GM18498 (cell line): ENCODE measurements around the gene FGD4.

Source experiments
- ATAC-seq: cut with Tn5 transposase; IDR thresholded peaks from one replicate; pipeline ENCODE4 v1.9.1; 2021; ENCODE audit warnings: mild to moderate bottlenecking, moderate library complexity; ENCODE audit not compliant: unreplicated experiment

The FGD4 gene

DNA sequence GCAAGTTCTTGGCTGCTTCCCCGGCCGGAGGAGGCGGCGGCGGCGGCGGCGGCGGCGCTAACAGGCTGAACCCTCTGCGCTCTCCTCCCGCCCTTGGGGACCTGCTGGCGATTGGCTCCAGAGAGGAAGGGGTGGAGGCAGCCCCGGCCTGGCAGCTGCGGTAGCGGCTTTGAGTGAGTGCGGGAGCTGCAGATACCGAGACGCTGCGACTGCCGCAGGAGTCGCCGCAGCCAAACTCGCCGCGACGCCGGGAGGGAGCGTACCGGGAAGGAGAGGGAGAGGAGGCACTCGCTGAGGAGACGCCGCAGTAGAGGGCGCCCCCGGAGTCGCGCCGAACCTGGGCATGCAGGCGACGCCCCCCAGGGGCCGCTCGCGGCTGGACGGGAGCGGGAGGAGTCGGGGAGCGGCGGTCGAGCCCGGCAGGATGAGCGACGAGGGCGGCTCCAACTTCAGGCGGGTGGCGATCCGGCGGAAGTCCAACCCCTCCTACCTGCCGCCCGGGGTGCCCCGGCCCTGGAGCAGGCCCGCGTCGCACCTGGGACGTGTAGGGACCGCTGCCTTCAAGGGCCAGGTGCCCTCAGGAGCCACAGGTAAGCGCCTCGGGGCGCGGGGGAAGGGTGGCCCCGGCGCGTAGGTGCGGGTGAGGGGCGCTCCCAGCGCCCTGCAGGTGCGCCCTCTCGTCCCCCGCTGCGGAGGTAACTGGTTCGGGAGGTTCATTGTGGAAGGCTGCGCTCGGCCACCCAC lies at the start of gene FGD4:
Gene FGD4, plus strand, starts transcription at position 189 of the 744 bp plus-strand sequence.
- peak; percentile 90 for ATAC-seq

DNA sequence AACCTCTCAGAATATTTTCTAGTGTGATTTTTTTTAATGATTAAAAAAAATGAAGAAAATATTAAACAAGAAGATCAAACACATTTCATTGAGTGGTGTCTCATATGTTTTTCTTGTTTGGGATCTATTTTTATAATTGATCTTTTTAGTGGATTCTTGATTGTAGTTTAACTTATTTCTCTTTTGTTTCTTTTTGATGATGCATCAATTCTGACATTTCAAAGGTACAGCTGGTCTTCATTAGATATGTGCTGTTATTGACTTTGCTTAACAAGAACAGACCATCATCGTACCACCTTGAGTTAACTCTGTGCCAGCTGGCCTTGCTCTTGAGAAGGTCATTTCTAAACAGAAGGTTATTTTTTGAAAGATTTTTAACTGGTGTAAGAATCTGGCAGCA lies 45.8 kb upstream of the FGD4 start:
- no peak for ATAC-seq

DNA sequence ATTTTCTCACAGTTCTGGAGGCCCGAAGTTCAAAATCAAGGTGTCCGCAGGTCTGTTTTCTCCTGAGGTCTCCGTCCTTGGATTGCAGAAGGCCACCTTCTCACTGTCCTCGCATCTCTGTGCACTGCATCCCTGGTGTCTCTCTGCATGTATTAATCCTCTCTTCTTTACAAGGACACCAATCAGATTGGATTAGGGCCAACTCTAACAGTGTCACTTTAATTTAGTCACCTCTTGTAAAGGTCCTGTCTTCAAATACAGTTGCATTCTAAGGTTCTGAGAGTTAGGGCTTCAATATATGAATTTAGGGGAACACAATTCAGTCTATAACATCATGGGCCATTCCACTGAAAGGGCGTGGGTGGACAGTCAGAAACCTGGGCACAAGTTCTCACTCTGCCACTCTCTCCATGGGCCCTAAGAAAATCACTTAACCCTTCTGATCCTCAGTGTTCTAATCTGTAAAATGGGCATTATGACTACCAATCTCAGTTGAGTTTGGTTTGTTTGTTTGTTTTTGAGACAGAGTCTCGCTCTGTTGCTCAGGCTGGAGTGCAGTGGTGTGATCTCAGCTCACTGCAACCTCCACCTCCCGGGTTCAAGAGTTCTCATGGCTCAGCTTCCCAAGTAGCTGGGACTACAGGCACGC lies 41.6 kb upstream of the FGD4 start:
- no peak for ATAC-seq

DNA sequence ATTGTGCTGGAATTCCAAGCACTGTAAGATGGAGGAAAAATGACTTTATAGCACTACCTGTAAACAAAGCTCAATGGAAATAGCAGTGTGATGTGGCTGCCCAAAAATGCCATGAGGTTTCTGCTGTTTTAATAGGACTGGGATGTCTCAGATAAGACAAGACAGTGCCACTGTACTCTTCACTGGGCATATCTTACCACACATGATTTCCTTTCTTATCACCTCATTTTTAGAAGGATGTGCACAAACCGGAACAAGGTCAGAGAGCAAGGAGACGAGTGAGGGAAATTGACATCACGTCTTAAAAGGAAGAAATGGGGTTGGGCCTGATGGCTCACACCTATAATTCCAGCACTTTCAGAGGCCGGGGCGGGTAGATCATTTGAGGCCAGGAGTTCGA lies 38.4 kb upstream of the FGD4 start:
- ATAC-seq, result no peak

DNA sequence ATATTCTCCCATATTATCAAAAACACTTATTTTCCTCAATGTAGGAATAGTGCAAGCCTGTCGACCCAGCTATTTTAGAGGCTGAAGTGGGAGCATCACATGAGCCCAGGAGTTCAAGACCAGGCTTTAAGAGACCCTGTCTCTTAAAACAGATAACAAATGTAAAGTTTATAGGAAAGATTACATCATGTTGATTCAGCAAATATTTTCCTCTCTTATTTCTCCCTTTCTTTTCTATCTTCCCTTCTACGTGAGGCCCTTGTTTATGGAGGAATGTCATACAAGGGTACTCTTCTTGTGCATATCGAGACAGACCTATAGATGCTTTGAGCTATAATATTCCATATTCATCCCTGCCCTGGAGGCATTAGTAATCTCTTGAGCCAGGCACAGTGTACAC lies 36.5 kb upstream of the FGD4 start:
- ATAC-seq, result no peak

DNA sequence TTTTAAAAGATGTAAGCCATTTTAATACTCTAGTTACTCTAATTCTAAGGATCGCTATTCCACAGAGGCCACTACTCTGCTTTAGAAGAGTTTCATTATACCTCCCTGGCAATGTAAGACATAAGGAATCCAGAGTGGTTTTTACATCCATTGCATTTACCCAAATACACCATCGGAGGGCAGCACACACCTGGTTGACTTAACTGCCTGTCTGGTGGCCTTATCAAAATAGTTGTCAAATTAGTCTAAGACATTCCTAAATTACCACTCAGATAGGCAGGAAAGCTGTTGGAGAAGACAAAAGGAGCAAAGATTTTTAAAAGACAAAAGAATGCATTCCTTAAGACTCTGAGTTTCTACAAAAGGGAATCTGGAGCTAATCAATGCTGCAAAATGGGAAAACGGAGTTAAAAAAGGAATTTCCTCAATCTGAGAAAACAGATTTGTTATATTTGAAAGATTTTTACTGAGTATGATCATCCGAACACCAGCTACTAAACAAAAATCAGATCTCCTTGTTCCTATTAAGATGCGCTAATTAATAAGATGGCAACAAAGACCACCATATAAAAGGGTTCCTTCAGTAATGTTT lies 33.8 kb upstream of the FGD4 start:
- ATAC-seq, result peak; percentile 64

DNA sequence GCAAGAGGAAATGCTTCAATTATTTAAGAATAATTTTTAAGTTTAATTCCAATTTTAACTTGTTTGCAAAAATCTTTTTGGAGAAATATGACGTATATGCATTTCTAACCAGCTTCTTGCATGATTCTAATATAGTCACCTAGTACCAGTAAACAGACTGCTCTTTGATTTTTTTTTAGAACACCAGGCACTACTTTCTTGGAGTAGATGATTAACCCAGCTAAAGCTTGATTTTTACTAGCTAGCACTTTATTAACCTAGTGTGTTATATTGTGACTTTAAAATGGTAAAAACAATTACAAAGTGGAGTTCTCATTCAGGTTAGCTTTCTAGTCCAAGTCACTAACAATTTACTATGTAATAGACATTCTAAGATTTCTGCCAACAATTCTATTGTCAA lies 32.6 kb upstream of the FGD4 start:
- ATAC-seq, result no peak

DNA sequence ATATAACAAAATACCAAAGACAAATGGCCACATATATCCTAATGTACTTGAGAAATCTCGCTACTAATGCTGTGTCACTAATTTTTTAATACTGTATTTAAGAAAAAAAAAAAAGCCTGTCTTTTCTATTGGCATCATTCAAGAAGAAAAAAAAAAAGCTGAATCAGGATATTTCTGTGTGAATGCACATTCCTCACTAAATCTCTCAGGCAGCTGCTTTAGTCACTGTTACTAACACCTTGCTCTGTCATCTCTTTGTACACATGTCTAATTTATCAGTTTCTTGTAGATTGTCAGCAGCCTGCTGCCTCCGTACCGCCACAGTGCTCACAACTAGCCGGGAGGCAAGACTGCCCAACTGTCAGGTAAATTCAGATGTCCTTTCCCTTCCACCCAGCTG lies 32.0 kb upstream of the FGD4 start:
- no peak for ATAC-seq

DNA sequence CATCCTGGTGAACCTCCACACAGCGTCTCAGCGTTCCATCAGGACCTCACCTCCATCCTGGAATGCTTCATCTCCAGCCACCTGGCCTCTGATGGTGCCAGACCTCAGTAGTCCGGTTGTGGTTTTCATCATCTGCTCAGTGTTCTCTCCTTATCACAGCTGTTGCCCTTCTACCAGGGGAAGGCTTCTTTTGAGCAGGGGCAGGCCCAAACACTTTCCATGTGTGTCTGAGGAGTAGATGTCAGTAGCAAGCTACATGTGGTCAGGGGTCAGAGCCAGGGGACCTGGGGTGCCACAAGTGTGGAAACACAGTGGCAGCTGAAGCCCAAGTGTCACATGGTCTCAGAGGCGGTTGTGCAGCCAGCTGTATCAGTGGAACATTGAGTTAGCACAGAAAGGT lies 30.2 kb upstream of the FGD4 start:
- ATAC-seq, result no peak

DNA sequence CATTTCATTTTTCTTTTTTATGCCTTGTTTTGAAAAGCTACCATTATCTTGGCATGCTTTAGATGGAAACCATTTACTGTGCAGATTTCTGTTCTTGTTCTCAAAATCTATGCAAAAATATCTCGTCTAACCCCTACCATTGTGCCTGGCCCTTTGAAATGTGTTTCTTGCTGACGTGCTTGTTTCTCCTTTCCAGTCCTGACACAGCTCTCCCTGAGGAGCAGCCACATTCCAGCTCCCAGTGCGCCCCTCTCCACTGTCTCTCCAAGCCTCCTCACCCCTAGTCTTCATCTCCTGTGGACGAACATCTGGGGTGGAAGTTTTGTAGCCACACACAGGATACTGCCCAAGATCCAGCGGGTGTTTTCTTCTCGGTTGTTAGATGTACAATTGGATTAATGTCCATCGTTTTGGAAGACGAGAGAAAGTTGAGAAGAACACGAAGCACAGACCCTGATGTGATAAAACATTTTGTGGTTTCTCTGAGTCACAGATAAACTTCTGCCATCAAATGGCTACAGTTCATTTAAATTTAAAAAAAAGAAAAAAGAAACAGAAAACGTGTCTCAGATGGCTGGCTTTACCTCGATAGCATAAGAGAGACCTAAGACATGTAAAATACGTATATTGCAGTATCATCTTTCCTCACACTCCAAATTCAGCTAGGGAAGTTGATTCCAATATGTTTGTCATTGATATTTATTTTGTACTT lies 21.9 kb upstream of the FGD4 start:
- no peak for ATAC-seq

DNA sequence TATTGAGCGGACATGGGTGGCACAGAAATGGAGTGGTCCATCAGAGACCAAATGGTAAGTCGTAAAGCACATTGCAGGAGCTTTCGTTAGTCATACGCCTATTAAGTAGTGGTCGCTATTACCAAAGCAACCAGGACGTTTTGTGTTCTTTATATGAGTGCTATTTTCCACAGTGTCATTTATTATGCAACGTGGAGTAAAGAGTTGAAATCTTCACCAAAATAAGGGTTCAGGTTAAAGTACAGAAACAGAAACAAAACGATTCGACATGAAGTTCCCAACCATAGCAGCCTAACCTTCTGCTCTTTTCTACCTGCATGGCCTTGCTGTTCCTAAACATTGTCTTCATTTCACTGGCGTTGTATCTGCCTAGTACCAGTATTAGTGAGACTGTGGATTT lies 20.1 kb upstream of the FGD4 start:
- ATAC-seq, result no peak

DNA sequence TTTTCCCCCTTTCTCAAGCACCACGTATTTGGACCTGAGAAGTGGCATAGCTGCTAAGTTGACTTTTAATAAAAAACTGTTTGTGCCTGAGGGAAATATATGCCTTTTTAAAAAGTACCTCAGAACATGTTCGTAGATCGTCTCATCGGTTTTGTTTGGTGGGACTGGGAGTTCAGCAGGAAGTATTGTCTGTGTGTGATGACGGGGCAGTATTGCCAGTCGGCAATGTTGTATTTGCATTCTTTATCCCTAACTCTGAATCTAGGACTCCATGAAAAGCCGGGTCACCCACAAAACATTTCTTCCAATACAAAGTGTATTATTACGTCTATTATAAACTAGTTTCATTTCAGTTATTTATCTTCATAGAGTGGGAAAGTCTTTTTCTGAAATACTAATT lies 19.7 kb upstream of the FGD4 start:
- ATAC-seq, result no peak

DNA sequence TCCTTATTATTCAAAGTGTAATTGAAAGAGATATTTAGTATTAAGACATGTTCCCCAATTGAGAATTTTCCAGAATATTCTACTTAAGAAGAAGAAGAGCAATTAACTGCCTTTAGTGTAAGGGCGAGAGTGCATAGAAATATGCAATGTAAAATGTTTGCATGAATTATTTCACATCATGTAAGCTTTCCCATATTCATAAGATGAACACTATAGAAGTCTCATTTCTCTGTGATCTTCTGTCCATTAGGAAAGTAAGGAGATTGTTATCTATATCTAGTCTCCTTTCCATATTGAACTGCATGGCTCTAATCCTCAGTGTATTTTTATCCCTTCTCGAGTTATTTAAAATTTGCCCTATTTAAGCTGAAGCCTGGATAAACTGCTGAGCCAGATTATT lies 17.1 kb upstream of the FGD4 start:
- no peak for ATAC-seq

DNA sequence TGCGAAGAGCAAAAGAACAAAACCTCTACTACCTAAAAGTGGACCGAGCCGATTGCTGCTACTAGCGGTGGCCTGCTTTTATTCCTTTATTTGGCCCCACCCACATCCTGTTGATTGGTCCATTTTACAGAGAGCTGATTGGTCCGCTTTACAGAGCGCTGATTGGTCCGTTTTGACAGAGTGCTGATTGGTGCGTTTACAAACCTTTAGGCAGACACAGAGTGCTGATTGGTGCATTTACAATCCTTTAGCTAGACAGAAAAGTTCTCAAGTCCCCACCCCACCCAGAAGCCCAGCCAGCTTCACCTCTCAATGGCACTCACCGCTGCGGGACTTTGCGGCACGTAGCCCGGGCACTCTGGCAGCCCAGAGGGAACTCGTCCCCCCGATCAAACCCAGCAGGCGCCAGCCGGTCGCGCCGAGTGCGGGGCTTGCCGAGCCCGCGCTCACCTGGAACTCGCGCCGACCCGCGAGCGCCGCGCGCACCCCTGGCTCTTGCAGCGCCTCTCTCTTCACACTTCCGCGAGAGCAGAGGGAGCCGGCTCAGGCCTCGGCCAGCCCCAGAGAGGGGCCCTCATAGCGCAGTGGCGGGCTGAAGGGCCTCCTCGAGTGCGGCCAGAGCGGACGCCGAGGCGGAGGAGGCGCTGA lies 8.7 kb upstream of the FGD4 start:
- ATAC-seq, result no peak

DNA sequence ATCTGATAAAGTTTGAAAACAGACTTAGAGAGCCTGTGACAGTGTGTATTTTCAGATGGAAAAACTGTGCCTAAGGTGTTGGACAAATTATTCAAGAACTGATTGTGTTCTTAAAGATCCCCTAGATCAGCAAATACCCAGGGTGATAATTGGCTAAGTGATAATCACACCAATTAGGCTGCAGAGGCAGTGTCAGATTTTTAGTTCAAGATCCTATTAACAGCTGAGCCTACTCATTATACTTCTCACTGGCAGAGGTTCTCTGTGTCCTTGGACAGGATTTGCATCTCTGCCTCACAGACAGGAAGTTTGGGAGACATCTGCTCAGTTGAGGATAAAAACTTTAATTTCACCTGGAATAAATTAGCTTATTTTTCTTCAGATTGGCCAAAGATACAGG lies 4.3 kb upstream of the FGD4 start:
- ATAC-seq, result no peak

DNA sequence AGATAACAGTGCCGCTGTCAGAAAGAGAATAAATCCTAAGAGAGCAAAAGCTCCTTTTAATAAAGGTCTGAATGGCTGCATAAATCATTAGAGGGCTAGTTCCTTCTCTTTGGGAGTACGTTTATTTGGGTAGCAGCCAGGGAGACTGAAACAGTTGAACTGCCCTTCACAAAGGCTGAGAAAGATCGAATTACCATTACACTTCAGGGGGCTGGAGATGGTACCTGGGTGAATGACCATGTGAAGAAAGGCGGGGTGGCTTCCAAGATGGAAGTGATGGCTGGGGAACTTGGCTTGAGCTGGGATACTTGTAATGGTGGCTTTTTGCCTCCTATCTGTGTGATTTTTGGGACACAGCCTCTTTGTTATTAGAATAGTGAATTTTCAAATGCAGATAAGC lies 1.7 kb upstream of the FGD4 start:
- no peak for ATAC-seq

DNA sequence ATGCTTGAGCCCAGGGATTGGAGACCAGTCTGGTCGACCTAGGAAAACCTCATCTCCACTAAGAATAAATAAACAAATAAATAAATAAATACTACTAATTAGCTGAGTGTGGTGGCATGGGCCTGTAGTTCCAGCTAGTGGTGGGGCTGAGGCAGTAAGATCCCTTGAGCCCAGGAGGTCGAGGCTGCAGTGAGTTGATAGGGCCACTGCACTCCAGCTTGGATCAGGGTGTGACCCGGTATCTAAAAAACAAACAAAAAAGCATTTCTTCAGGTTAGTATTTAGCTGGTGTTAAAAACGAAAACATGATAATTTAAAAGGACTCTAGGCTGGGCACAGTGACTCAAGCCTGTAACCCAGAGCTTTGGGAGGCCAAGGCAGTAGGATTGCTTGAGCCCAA lies 1.2 kb upstream of the FGD4 start:
- no peak for ATAC-seq

DNA sequence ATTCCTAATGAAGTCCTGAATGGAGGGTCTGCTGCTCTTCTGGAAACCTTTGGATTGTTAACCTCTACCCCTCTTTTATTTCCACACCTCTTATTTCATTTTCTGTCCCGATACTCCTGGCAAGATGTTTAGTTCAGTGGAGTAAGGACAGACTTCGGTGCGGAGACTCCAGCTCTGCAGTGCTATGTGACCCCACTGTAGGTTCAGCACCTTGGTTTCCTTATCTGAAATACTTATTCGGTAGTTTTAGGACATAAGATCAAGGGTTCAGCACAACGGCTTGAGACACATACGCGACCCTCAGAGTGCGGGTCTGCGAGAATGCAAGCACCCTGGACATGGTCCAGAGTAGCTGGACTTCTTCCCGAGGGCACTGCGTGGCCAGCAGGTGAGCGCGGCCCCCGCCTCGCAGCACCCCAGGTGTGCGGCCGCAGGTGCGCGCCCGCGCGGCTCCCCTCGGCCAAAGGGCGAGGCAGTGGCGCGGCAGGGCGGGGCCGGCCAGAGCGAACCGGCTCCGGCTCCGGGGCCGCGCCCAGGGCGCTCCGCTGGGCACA lies 465 bp upstream of the FGD4 start:
- no peak for ATAC-seq

DNA sequence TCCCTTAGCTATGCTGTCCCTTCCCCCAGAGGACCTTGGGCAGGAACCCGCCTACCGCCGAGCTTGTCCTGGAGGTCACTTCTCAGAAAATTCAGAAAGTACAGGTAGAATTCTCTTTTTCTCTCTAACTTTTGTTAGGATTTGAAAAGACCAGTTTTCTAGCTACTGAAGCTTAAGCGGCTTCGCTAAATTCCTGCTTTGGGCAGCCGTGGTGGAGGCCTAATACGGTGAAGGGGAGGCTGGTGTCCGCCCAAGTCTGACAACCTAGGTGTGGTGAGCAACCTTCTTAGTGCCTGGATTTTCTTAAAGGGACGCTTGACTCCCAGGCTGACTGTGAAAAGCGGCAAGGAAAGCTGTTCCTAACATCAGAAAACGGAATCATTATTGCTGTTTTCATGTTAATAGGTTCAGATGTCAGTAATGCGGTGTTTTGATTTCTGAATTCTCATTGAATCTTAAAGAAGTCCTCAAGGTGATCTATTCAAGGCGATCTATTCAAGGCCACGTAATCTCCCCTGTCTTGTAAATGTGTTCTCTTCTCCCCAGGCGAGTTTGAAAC lies 835 bp downstream of the FGD4 start:
- ATAC-seq, result no peak

DNA sequence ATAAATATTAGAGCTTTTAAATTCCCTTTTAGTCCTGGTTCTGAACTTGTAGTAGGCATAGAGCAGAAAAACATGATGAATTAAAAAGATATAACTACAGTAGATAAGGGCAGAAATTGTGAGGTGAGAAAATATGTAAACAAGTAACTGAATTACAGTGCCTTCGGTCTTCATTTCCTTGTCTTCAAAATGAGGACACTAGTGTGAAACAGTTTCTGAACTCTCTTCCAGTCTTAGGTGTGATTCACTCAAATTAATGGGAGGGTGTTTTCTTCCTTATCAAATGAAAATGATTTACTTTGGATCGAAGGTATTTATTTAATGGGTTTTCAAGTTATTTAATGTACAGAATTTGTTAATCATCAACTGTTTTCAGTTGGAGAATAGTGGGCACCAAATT lies 1.5 kb downstream of the FGD4 start:
- ATAC-seq, result no peak

DNA sequence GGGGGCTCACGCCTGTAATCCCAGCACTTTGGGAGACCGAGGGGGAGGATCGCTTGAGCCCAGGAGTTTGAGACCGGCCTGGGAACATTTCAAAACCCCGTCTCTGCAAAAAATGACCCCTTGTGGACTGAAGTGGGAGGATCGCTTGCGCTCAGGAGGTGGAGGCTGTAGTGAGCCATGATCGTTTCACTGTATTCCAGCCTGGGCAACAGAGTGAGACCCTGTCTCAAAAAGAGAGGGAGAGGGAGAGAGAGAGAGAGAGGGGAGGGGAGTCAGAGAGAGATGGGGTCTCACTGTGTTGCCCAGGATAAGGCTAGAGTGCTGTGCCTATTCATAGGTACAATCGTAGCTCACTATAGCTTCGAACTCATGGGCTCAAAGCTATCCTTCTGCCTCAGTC lies 2.8 kb downstream of the FGD4 start:
- ATAC-seq, result no peak
